K562 (cell line): ENCODE data around the gene PPCDC. TPM values are rescaled to one million over a fixed set of nuclear protein-coding genes. Genes with fewer than 3 reads are reported as not detected.

Experiments used
- CHD7 ChIP-seq: fragments of 200-600 bp; sonication (generic); IDR thresholded peaks from one replicate; pipeline ENCODE4 v1.6.1; 2012; ENCODE audit warnings: mild to moderate bottlenecking, low read depth, low read length, inconsistent platforms
- CREM ChIP-seq: IDR thresholded peaks from 2 replicates; pipeline ENCODE4 v1.6.1; 2014; ENCODE audit warnings: antibody characterized with exemption, low read depth
- DACH1 ChIP-seq: fragments of 450-650 bp; IDR thresholded peaks from 2 replicates; pipeline ENCODE4 v1.6.1; 2018; ENCODE audit not compliant: partially characterized antibody
- FUS ChIP-seq: fragments of 200-400 bp; formaldehyde crosslinking; optimal IDR thresholded peaks from 2 replicates; pipeline ENCODE3; 2017; ENCODE audit warnings: low read depth, low read length
- HMG20A ChIP-seq: fragments of 450-650 bp; formaldehyde crosslinking; conservative IDR thresholded peaks from 2 replicates; pipeline ENCODE4 v1.4.0; 2020; ENCODE audit warnings: mild to moderate bottlenecking, mixed read lengths
- PTBP1 ChIP-seq: fragments of 200-400 bp; formaldehyde crosslinking; IDR thresholded peaks from 2 replicates; pipeline ENCODE4 v1.6.1; 2017; ENCODE audit warnings: low read depth, low read length
- PTTG1 ChIP-seq: fragments of 450-650 bp; IDR thresholded peaks from 2 replicates; pipeline ENCODE4 v1.6.1; 2016; ENCODE audit warnings: low read depth, mild to moderate bottlenecking, missing genetic modification characterization, missing compliant biosample characterization
- RBBP5 ChIP-seq: fragments of 200-600 bp; sonication (generic); IDR thresholded peaks from 2 replicates; pipeline ENCODE4 v1.6.1; 2012; ENCODE audit warnings: borderline replicate concordance, mild to moderate bottlenecking, low read length, control low read depth, inconsistent platforms; ENCODE audit not compliant: insufficient read depth, poor library complexity, severe bottlenecking
- SMAD4 ChIP-seq: fragments of 250-450 bp; sonication (Bioruptor Pico); conservative IDR thresholded peaks from 2 replicates; pipeline ENCODE4 v1.8.0; 2021; ENCODE audit warnings: inconsistent platforms, mild to moderate bottlenecking, moderate library complexity
- TBL1XR1 ChIP-seq, 2 experiments: IDR thresholded peaks; 2 replicates each; pipeline ENCODE4 v1.6.1; 2012; ENCODE audit warnings: improper control_type of control experiment in 2 of 2, low read length in 2 of 2, mild to moderate bottlenecking in 1 of 2
- TCF3 ChIP-seq: sonication (generic); formaldehyde crosslinking; IDR thresholded peaks from 2 replicates; pipeline ENCODE4 v1.4.0; 2020; ENCODE audit warnings: mild to moderate bottlenecking, missing genetic modification reagents
- ZNF586 ChIP-seq: fragments of 450-650 bp; formaldehyde crosslinking; conservative IDR thresholded peaks from 2 replicates; pipeline ENCODE4 v1.4.0; 2020; ENCODE audit warnings: mild to moderate bottlenecking, moderate library complexity
- polyA plus RNA-seq, 8 experiments: library from polyadenylated mRNA; depleted of rRNA in 4 of 8; stranded (reverse) in 5 of 8; unstranded in 3 of 8; fragments of >200 nt; fragmentation: Nextera tagmentation in 2 of 8; fragmentation: Illumina TruSeq in 1 of 8; extraction: Ambion mirVana in 2 of 8; extraction: Trizol in 1 of 8; gene quantifications; 2 replicates each; pipeline versions ENCODE4 v1.2.1 to v1.2.3, GENCODE V29; 2011 to 2014; ENCODE audit warnings: inconsistent platforms in 1 of 8, missing spikeins in 1 of 8
- total RNA-seq, 7 experiments: library from RNA; depleted of rRNA in 6 of 7; stranded (reverse); fragments of >200 nt in 6 of 7; fragmentation: Illumina TruSeq in 2 of 7; extraction: Trizol in 2 of 7; gene quantifications; 2 replicates each; pipeline versions ENCODE4 v1.2.1 to v1.2.3, GENCODE V29; 2011 to 2021; ENCODE audit warnings: low replicate concordance in 1 of 7
- TF ChIP-seq, protein P1 (sequence below): fragments of 250-450 bp; sonication (Bioruptor Pico); IDR thresholded peaks from 2 replicates; pipeline ENCODE4 v1.4.0; 2020; ENCODE audit warnings: mild to moderate bottlenecking
- TF ChIP-seq, protein P2 (sequence below), 2 experiments: fragments of 250-450 bp in 1 of 2; fragments of 450-650 bp in 1 of 2; sonication (Bioruptor Pico) in 1 of 2; IDR thresholded peaks; 2 replicates each; pipeline versions ENCODE4 v1.6.1 to v1.8.0; 2016 to 2021; ENCODE audit warnings: mild to moderate bottlenecking in 2 of 2, moderate library complexity in 2 of 2, missing compliant biosample characterization in 1 of 2, missing genetic modification characterization in 1 of 2

Gene PPCDC
- total and polyA plus RNA-seq, 9 of the 15 experiments (the other 6 are each of a cell fraction or from before 2014, with no cell fraction given) = 10.9 to 53.6 (median 16.7) TPM

GRCh38 chr15:75042730-75043508 is 19.5 kb downstream of the PPCDC start (continued):
- TF ChIP-seq CHD7 = no peak
- TF ChIP-seq FUS = no peak
- TF ChIP-seq, protein P1, sequence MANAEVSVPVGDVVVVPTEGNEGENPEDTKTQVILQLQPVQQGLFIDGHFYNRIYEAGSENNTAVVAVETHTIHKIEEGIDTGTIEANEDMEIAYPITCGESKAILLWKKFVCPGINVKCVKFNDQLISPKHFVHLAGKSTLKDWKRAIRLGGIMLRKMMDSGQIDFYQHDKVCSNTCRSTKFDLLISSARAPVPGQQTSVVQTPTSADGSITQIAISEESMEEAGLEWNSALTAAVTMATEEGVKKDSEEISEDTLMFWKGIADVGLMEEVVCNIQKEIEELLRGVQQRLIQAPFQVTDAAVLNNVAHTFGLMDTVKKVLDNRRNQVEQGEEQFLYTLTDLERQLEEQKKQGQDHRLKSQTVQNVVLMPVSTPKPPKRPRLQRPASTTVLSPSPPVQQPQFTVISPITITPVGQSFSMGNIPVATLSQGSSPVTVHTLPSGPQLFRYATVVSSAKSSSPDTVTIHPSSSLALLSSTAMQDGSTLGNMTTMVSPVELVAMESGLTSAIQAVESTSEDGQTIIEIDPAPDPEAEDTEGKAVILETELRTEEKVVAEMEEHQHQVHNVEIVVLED = no peak
- no peak for TF ChIP-seq PTTG1 (tag)
- TF ChIP-seq, protein P2, sequence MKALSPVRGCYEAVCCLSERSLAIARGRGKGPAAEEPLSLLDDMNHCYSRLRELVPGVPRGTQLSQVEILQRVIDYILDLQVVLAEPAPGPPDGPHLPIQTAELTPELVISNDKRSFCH (CRISPR knock-in tag; IDR thresholded peaks at IDR 0.05) = no peak
- TF ChIP-seq, protein P2 (tag; IDR thresholded peaks at IDR 0.05) = peak; percentile 95
- TF ChIP-seq DACH1 = no peak
- no peak for TF ChIP-seq HMG20A (CRISPR knock-in tag)
- peak; percentile 57 for TF ChIP-seq TCF3 (CRISPR knock-in tag)
- TF ChIP-seq CREM = no peak; the same call in 1 of the 2 replicates
- TF ChIP-seq RBBP5 = peak; percentile 76
- TF ChIP-seq SMAD4 (CRISPR knock-in tag) = peak; percentile 50
- no peak for TF ChIP-seq PTBP1
- TF ChIP-seq ZNF586 (CRISPR knock-in tag) = no peak
- no peak; a peak in 1 of 4 replicates for TF ChIP-seq TBL1XR1 (IDR thresholded peaks at IDR 0.05; ENCODE audit: low read length in 2 of 2)
